Right lobe of liver (tissue), 6 donors: ENCODE results near the gene A4GALT. TPM values are rescaled to one million over a fixed set of nuclear protein-coding genes. Genes with fewer than 3 reads are reported as not detected.

Source experiments
- ATAC-seq, 4 donors: fragments of 200-7000 bp; cut with Tn5 transposase; one replicate each; pipeline ENCODE4 v1.9.1; 2020; ENCODE audit warnings: mild to moderate bottlenecking in 4 of 4, moderate library complexity in 4 of 4
- DNase-seq, 3 donors: peaks; one replicate each; pipeline ENCODE4 v3.0.0-alpha.2; 2020
- H3K27ac ChIP-seq, 3 donors: fragments of 200-600 bp; one replicate each; pipeline ENCODE4 v1.8.0; 2022
- H3K27me3 ChIP-seq, 2 donors: fragments of 200-600 bp; one replicate each; pipeline ENCODE4 v1.8.0; 2022
- H3K36me3 ChIP-seq, 4 donors: fragments of 200-600 bp; sonication (generic) in 1 of 4; one replicate each; pipeline versions ENCODE4 v1.5.1 to v1.8.0; 2017 to 2022; ENCODE audit warnings: control low read depth in 1 of 4
- H3K4me1 ChIP-seq, 4 donors: fragments of 200-600 bp; sonication (generic) in 1 of 4; one replicate each; pipeline versions ENCODE4 v1.5.1 to v1.8.0; 2017 to 2022; ENCODE audit warnings: control low read depth in 1 of 4
- H3K4me3 ChIP-seq, 3 donors: fragments of 200-600 bp; one replicate each; pipeline ENCODE4 v1.8.0; 2022
- H3K9me3 ChIP-seq, 4 donors: fragments of 200-600 bp; sonication (generic) in 1 of 4; one replicate each; pipeline versions ENCODE4 v1.5.1 to v1.8.0; 2017 to 2022; ENCODE audit warnings: control low read depth in 1 of 4
- CTCF ChIP-seq, 4 donors: fragments of 200-600 bp in 3 of 4; fragments of 450-650 bp in 1 of 4; IDR thresholded peaks; one replicate each; pipeline versions ENCODE4 v1.5.1 to v1.8.0; 2016 to 2022; ENCODE audit warnings: antibody characterized with exemption in 4 of 4, mild to moderate bottlenecking in 2 of 4
- POLR2A ChIP-seq: fragments of 450-650 bp; IDR thresholded peaks from one replicate; pipeline ENCODE4 v1.6.1; 2017; ENCODE audit warnings: antibody characterized with exemption, mild to moderate bottlenecking
- WGBS: methylation state at CpG from one replicate; pipeline ENCODE4 v1.1.6; 2018; ENCODE audit warnings: low coverage, low lambda C conversion rate; ENCODE audit not compliant: insufficient coverage; ENCODE audit errors: missing lambda C conversion rate; 5-methylcytosine and 5-hydroxymethylcytosine counted together
- intact Hi-C, 2 donors: fragments of 100-400 bp; cut with DNase I; formaldehyde crosslinking; loops; one replicate each; pipeline versions ENCODE4 v1.11.2 to v1.14.1; 2022
- total RNA-seq, 6 experiments: library from RNA; depleted of rRNA in 2 of 6; stranded (reverse); fragments of >200 nt in 2 of 6; fragmentation: NEBNext Ultra II Directional in 3 of 6; extraction: Animal tissue kit (Norgen Biotek cat#: 25700) in 3 of 6; gene quantifications; one replicate each; pipeline versions ENCODE4 v1.1.0 to v1.2.4, GENCODE V29; 2016 to 2023
- donor health status: DM: no; HTN: yes; CAD: no.
- donor health status: DM: no; HTN: no; CAD: no.
- donor health status: DM: no; HTN: no; CAD: no.
- donor health status: DM: no; HTN: yes; CAD: no.
- donor health status: DM: no; HTN: yes; CAD: no.

The A4GALT gene
- total RNA-seq, 6 experiments from 2014 or later, result 0.86 to 3.7 (median 2.2) TPM

- intact Hi-C loops, result no loop called here
- 51% methylated on average over 4 of the region's 4 CpGs for WGBS
- DNase-seq, result no peak
- TF ChIP-seq POLR2A (no peak), CTCF (IDR thresholded peaks at IDR 0.05) (no peak)
- Histone ChIP-seq H3K9me3 (no peaks in the 10 kb centered on the region), H3K4me3 (no peak overlapping the region), H3K36me3 (no peaks in the 10 kb centered on the region), H3K4me1 (peaks cover 0 to 30% (median 7%) of the 10 kb centered on the region in 4 donors), H3K27me3 (no peaks in the 10 kb centered on the region), H3K27ac (no peak overlapping the region)
- ATAC-seq, result no peak
These were observed 66.7 kb downstream of the A4GALT start for GRCh38 chr22:42653999-42654398.

GRCh38 chr22:42651134-42651533 is 69.5 kb downstream of the A4GALT start:
- ATAC-seq, result no peak
- no peaks in the 10 kb centered on the region for H3K27me3 ChIP-seq
- DNase-seq, result no peak
- H3K4me3 ChIP-seq, result no peak overlapping the region
- WGBS, result 90% methylated on average over 3 of the region's 7 CpGs
- peaks cover 0 to 51% (median 15%) of the 10 kb centered on the region in 4 donors for H3K4me1 ChIP-seq
- no peak overlapping the region for H3K27ac ChIP-seq
- TF ChIP-seq POLR2A, result no peak
- TF ChIP-seq CTCF (IDR thresholded peaks at IDR 0.05), result no peak
- intact Hi-C loops, result no loop called here
- no peaks in the 10 kb centered on the region for H3K36me3 ChIP-seq
- no peaks in the 10 kb centered on the region for H3K9me3 ChIP-seq

- peak; percentile 47 to 69 (median 62) for ATAC-seq
These were observed 71.2 kb downstream of the A4GALT start, which contains the start of gene CYB5R3 for GRCh38 chr22:42649246-42650099. Gene CYB5R3, minus strand, starts transcription at chr22:42649392. Its CDS starts 77 bp downstream, at chr22:42649315.

More at GRCh38 chr22:42649246-42650099, 71.2 kb downstream of the A4GALT start, which contains the start of gene CYB5R3:
- Histone ChIP-seq H3K36me3 (no peaks in the 10 kb centered on the region), H3K4me3 (peak within 1 kb of the TSS; percentile 67 to 96 (median 95)), H3K9me3 (no peaks in the 10 kb centered on the region), H3K27ac (peak within 1 kb of the TSS; percentile 74 to 96 (median 91)), H3K4me1 (peaks cover 0 to 67% (median 24%) of the 10 kb centered on the region in 4 donors), H3K27me3 (no peaks in the 10 kb centered on the region)
- WGBS, result 62% methylated on average over 3 of the region's 81 CpGs
- intact Hi-C loops, result no loop called here
- TF ChIP-seq POLR2A (no peak), CTCF (IDR thresholded peaks at IDR 0.05) (no peak)
- peak; percentile 84 to 88 (median 87) for DNase-seq
